Stomach (tissue), 4 donors: ENCODE data around the gene ACBD3.

Experiments
- CTCF ChIP-seq, 7 experiments: fragments of 450-650 bp in 4 of 7; fragments of 200-600 bp in 3 of 7; sonication (generic) in 3 of 7; IDR thresholded peaks; one replicate each; pipeline ENCODE4 v1.5.1; 2016 to 2019; ENCODE audit warnings: antibody characterized with exemption in 7 of 7, control low read depth in 2 of 7, mild to moderate bottlenecking in 1 of 7
- POLR2A ChIP-seq, 4 donors: fragments of 450-650 bp; IDR thresholded peaks; one replicate each; pipeline ENCODE4 v1.6.1; 2016; ENCODE audit warnings: antibody characterized with exemption in 4 of 4, control low read depth in 2 of 4, mild to moderate bottlenecking in 1 of 4, moderate library complexity in 1 of 4

- TF ChIP-seq CTCF (IDR thresholded peaks at IDR 0.05), result no peak
- no peak for TF ChIP-seq POLR2A (IDR thresholded peaks at IDR 0.05)
Measured at GRCh38 chr1:226204198-226204597, 17.7 kb upstream of the ACBD3 start.
